ENCODE measurements around the gene ACOT8.

DNA sequence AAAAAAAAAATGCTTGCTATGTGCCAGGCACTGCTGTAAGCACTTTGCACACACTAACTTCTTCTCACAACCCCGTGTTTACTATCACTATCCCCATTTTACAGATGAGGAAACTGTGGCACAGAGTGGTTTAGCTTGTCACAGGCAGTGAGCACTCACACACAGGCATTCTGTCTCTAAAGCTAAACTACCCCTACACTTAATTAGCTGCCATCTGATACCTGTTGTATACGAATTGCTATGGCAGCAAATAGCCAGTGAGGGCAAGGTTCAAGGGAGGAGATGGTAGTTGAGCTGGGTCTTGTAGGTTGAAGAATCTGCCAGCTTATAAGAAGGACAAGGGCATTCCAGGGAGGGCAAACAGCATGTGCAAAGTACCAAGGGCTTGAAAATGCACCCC, 35.2 kb downstream of the ACOT8 start:
- no peak for TF ChIP-seq CTCF (IDR thresholded peaks at IDR 0.05)
- TF ChIP-seq POLR2AphosphoS5 (IDR thresholded peaks at IDR 0.05): no peak
- TF ChIP-seq POLR2A (IDR thresholded peaks at IDR 0.05): no peak
- TF ChIP-seq EP300 (IDR thresholded peaks at IDR 0.05): no peak
